T-helper 1 cell treated with Interleukin-12 subunit alpha and Interleukin-12 subunit beta and Interleukin-4 antibody, amounts not matched to agents 30 ng/mL and 1 ng/mL, for 36 hours (primary cell): ENCODE data around the gene VPS13D. TPM values are rescaled to one million over a fixed set of nuclear protein-coding genes. Genes with fewer than 3 reads are reported as not detected.

Experiments used
- intact Hi-C: fragments of 100-400 bp; cut with micrococcal nuclease; formaldehyde crosslinking; loops from one replicate; pipeline ENCODE4 v1.15.1; 2024
- total RNA-seq: library from RNA; stranded (reverse); gene quantifications from 2 replicates; pipeline ENCODE4 v1.2.3, GENCODE V29; 2022

The VPS13D gene
- total RNA-seq, 1 donor from 2014 or later, result 42.0 TPM

- intact Hi-C loops, result no loop called here
These were observed 97.7 kb downstream of the VPS13D start for GRCh38 chr1:12327566-12327965.

GRCh38 chr1:12333036-12333785 lies 103.4 kb downstream of the VPS13D start:
- intact Hi-C loops, result no loop called here

- intact Hi-C loops, result no loop called here
These were observed 106.0 kb downstream of the VPS13D start for GRCh38 chr1:12335815-12336214.

GRCh38 chr1:12336413-12336812 lies 106.6 kb downstream of the VPS13D start:
- intact Hi-C loops, result no loop called here

- intact Hi-C loops, result no loop called here
These were observed 108.2 kb downstream of the VPS13D start for GRCh38 chr1:12338017-12338416.

GRCh38 chr1:12338823-12339222 lies 109.0 kb downstream of the VPS13D start:
- intact Hi-C loops, result no loop called here

GRCh38 chr1:12339396-12339795 lies 109.6 kb downstream of the VPS13D start:
- intact Hi-C loops, result no loop called here

- intact Hi-C loops, result loop anchor here (10.0 kb wide), 1 partner anchor 105 kb away; the partner anchor contains the start of gene VPS13D
These were observed 110.1 kb downstream of the VPS13D start for GRCh38 chr1:12339811-12340543.

- intact Hi-C loops, result loop anchor here (10.0 kb wide), 1 partner anchor 106 kb away; the partner anchor contains the start of gene VPS13D
These were observed 110.7 kb downstream of the VPS13D start for GRCh38 chr1:12340544-12340930.

- intact Hi-C loops, result loop anchor here (10.0 kb wide), 1 partner anchor 107 kb away; the partner anchor contains the start of gene VPS13D
These were observed 111.8 kb downstream of the VPS13D start for GRCh38 chr1:12341667-12342066.

- intact Hi-C loops, result loop anchor here (10.0 kb wide), 1 partner anchor 108 kb away; the partner anchor contains the start of gene VPS13D
These were observed 112.7 kb downstream of the VPS13D start for GRCh38 chr1:12342401-12343003.

GRCh38 chr1:12343823-12344487 lies 114.1 kb downstream of the VPS13D start:
- intact Hi-C loops, result loop anchor here (2.0 to 10.0 kb wide), 3 partner anchors 47 to 129 kb away; partner anchors contain the start of gene VPS13D

GRCh38 chr1:12344596-12345349 lies 114.9 kb downstream of the VPS13D start:
- intact Hi-C loops, result loop anchor here (1.0 to 10.0 kb wide), 5 partner anchors 48 to 276 kb away; partner anchors contain the start of gene VPS13D

GRCh38 chr1:12345350-12346217 lies 115.8 kb downstream of the VPS13D start:
- intact Hi-C loops, result loop anchor here (1.0 to 10.0 kb wide), 5 partner anchors 49 to 275 kb away; partner anchors contain the start of gene VPS13D

- intact Hi-C loops, result loop anchor here (10.0 kb wide), 1 partner anchor 112 kb away; the partner anchor contains the start of gene VPS13D
These were observed 116.8 kb downstream of the VPS13D start for GRCh38 chr1:12346483-12347151.

GRCh38 chr1:12348113-12348512 lies 118.3 kb downstream of the VPS13D start:
- intact Hi-C loops, result loop anchor here (10.0 kb wide), 1 partner anchor 113 kb away; the partner anchor contains the start of gene VPS13D

GRCh38 chr1:12353981-12354380 lies 124.2 kb downstream of the VPS13D start:
- intact Hi-C loops, result no loop called here

GRCh38 chr1:12356004-12356890 lies 126.4 kb downstream of the VPS13D start:
- intact Hi-C loops, result no loop called here
